ES-I3 (cell line): ENCODE measurements around the gene BIRC6.
A peak's percentile ranks its signal among the peaks of the same experiment; 100 is the strongest.
"Not testable (repeated sequence)": the region's sequence is repeated elsewhere in the genome, so short reads cannot be mapped to it uniquely, and the experiment has no call there.

Source experiments
- H3K36me3 ChIP-seq: 2 replicates; pipeline ENCODE4 v1.6.1; 2013; ENCODE audit warnings: mild to moderate bottlenecking, low read length, control low read depth, moderate library complexity; ENCODE audit not compliant: insufficient read depth
- H3K4me1 ChIP-seq: 2 replicates; pipeline ENCODE4 v1.6.1; 2013; ENCODE audit warnings: mild to moderate bottlenecking, control low read depth, low read length; ENCODE audit not compliant: insufficient read depth
- H3K9ac ChIP-seq: 2 replicates; pipeline ENCODE4 v1.6.1; 2013; ENCODE audit warnings: low read depth, mild to moderate bottlenecking, low read length, moderate library complexity
- H3K9me3 ChIP-seq: 2 replicates; pipeline ENCODE4 v1.6.1; 2013; ENCODE audit warnings: mild to moderate bottlenecking, low read length, moderate library complexity; ENCODE audit not compliant: control insufficient read depth, insufficient read depth

The BIRC6 gene

GRCh38 chr2:32614084-32614483, 257.3 kb downstream of the BIRC6 start:
- Histone ChIP-seq H3K4me1 (no peaks in the 10 kb centered on the region), H3K36me3 (peaks cover 11% of the 10 kb centered on the region), H3K9ac (no peak overlapping the region), H3K9me3 (no peaks in the 10 kb centered on the region)

GRCh38 chr2:32617599-32618189, 260.9 kb downstream of the BIRC6 start:
- no peaks in the 10 kb centered on the region for H3K9me3 ChIP-seq
- peaks cover 11% of the 10 kb centered on the region for H3K36me3 ChIP-seq
- no peak overlapping the region for H3K9ac ChIP-seq
- no peaks in the 10 kb centered on the region for H3K4me1 ChIP-seq

- no peaks in the 10 kb centered on the region for H3K9me3 ChIP-seq
- no peaks in the 10 kb centered on the region for H3K36me3 ChIP-seq
- no peak overlapping the region for H3K9ac ChIP-seq
Measured at GRCh38 chr2:32622570-32623310, 265.9 kb downstream of the BIRC6 start.

GRCh38 chr2:32623311-32623706, 266.5 kb downstream of the BIRC6 start:
- Histone ChIP-seq H3K36me3 (no peaks in the 10 kb centered on the region), H3K9me3 (no peaks in the 10 kb centered on the region), H3K4me1 (no peaks in the 10 kb centered on the region), H3K9ac (no peak overlapping the region)

More at GRCh38 chr2:32622570-32623310, 265.9 kb downstream of the BIRC6 start:
- no peaks in the 10 kb centered on the region for H3K4me1 ChIP-seq

- no peaks in the 10 kb centered on the region for H3K4me1 ChIP-seq
- H3K9ac ChIP-seq: no peak overlapping the region
- no peaks in the 10 kb centered on the region for H3K9me3 ChIP-seq
- H3K36me3 ChIP-seq: no peaks in the 10 kb centered on the region
Measured at GRCh38 chr2:32624812-32625211, 268.0 kb downstream of the BIRC6 start.

GRCh38 chr2:32626639-32627221, 269.9 kb downstream of the BIRC6 start:
- Histone ChIP-seq H3K9me3 (no peaks in the 10 kb centered on the region), H3K9ac (peak overlapping the region; percentile 97; the same call in 1 of the 2 replicates), H3K4me1 (no peaks in the 10 kb centered on the region), H3K36me3 (no peaks in the 10 kb centered on the region)

- no peaks in the 10 kb centered on the region for H3K4me1 ChIP-seq
- H3K9me3 ChIP-seq: no peaks in the 10 kb centered on the region
- no peaks in the 10 kb centered on the region for H3K36me3 ChIP-seq
- H3K9ac ChIP-seq: peak overlapping the region; percentile 97
Measured at GRCh38 chr2:32627441-32627813, 270.6 kb downstream of the BIRC6 start.

GRCh38 chr2:32627814-32628579, 271.2 kb downstream of the BIRC6 start, which contains the start of gene TTC27:
Gene TTC27, plus strand, starts transcription at chr2:32628050. Its CDS starts 243 bp downstream, at chr2:32628293.
- Histone ChIP-seq H3K9me3 (no peaks in the 10 kb centered on the region), H3K36me3 (no peaks in the 10 kb centered on the region), H3K9ac (peak within 1 kb of the TSS; percentile 97), H3K4me1 (no peaks in the 10 kb centered on the region)

- H3K9me3 ChIP-seq: no peaks in the 10 kb centered on the region
- H3K9ac ChIP-seq: no peak overlapping the region
- no peaks in the 10 kb centered on the region for H3K36me3 ChIP-seq
- H3K4me1 ChIP-seq: no peaks in the 10 kb centered on the region
Measured at GRCh38 chr2:32632089-32632488, 275.3 kb downstream of the BIRC6 start.

GRCh38 chr2:32633040-32633439, 276.2 kb downstream of the BIRC6 start:
- Histone ChIP-seq H3K9me3 (no peaks in the 10 kb centered on the region), H3K9ac (no peak overlapping the region), H3K36me3 (no peaks in the 10 kb centered on the region), H3K4me1 (no peaks in the 10 kb centered on the region)

- not testable (repeated sequence) for H3K9ac ChIP-seq, H3K4me1 ChIP-seq, H3K9me3 ChIP-seq, H3K36me3 ChIP-seq
Measured at GRCh38 chr2:32638548-32638947, 281.7 kb downstream of the BIRC6 start.

GRCh38 chr2:32641180-32641579, 284.4 kb downstream of the BIRC6 start:
- Histone ChIP-seq H3K9ac (no peak overlapping the region), H3K9me3 (no peaks in the 10 kb centered on the region), H3K36me3 (no peaks in the 10 kb centered on the region), H3K4me1 (no peaks in the 10 kb centered on the region)

GRCh38 chr2:32647180-32647651, 290.4 kb downstream of the BIRC6 start:
- Histone ChIP-seq H3K9me3 (no peaks in the 10 kb centered on the region), H3K9ac (no peak overlapping the region), H3K36me3 (no peaks in the 10 kb centered on the region), H3K4me1 (no peaks in the 10 kb centered on the region)

- Histone ChIP-seq H3K9ac (no peak overlapping the region), H3K4me1 (no peaks in the 10 kb centered on the region), H3K36me3 (no peaks in the 10 kb centered on the region), H3K9me3 (no peaks in the 10 kb centered on the region)
Measured at GRCh38 chr2:32652555-32653209, 295.9 kb downstream of the BIRC6 start.
